Measurements from ENCODE around the gene DACH1.

The DACH1 gene

DNA sequence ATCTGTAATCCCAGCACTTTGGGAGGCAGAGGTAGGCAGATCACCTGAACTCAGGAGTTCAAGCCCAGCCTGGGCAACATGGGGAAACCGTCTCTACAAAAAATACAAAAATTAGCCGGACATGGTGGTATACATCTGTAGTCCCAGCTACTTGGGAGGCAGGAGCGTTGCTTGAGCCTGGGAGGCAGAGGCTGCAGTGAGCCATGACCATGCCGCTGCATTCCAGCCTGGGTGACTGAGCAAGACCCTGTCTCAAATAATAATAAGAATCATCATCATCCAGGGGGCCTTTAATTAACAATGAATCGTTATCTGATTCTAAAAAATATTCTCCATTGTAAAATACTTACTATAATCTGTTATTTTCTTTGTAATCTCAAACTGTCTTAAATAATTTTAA is 283.4 kb downstream of the DACH1 start:
- no peak for DNase-seq (ENCODE audit: low spot score)

- DNase-seq (ENCODE audit: low spot score) = no peak
These were observed 286.4 kb downstream of the DACH1 start for GRCh38 chr13:71580614-71581013.

DNA sequence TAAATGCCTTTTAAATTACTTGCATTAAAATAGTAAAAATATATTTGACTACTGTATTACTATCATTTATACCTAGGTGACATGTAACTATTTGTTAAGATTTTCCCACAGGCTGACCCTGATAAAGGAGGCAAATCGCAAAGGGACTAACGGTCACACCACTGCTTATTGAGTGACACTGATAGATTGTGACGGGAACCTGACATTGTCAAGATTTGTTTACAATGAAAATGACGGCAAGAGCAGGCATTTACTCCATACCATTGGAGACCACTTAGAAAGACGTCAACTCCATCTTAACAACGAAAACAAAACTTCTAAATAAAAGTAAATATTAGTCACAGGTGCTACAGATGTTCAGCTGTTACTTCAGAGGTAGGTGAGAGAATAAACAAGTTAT is 289.0 kb downstream of the DACH1 start:
- DNase-seq (ENCODE audit: low spot score) = no peak

DNA sequence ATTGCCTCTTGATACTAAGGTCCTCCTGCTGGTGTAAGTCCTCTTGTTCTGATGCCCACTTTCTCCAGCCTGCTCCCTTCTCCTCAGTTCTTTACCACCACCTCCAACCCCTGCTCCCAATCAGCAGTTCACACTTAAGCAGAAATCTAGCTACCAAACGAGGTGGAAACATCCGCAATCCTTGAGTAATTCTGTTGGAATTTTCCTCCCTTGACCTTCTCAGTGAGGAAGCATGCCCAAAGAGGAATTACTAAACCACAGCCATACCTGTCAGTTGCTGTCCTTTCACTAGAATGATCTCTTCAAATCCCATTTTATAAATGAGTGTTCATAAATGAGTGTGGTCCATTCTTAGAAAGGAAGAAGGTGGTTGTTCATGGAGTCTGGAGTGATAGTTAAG is 289.9 kb downstream of the DACH1 start:
- DNase-seq (ENCODE audit: low spot score) = peak; percentile 12

- no peak for DNase-seq (ENCODE audit: low spot score)
These were observed 290.4 kb downstream of the DACH1 start for GRCh38 chr13:71576571-71576970.

DNA sequence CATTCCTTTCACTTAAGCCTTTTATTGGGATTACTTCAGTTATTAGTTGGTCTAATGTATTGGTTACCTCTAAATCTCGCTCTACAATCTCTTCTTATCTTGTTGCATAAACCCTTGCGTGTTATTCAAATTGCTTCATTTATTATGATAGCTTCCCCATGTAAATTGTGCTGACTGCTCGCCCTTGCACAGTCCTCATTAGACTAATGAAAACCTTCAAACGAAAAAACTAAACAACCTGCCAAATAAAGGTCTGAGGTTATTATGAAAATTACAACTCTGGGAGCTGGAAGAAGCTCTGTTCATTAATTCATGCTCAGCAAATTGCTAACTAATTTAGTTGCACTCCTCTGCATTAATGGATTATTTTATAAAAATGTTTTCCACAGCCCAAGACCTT is 320.1 kb downstream of the DACH1 start:
- no peak for DNase-seq (ENCODE audit: low spot score)

DNA sequence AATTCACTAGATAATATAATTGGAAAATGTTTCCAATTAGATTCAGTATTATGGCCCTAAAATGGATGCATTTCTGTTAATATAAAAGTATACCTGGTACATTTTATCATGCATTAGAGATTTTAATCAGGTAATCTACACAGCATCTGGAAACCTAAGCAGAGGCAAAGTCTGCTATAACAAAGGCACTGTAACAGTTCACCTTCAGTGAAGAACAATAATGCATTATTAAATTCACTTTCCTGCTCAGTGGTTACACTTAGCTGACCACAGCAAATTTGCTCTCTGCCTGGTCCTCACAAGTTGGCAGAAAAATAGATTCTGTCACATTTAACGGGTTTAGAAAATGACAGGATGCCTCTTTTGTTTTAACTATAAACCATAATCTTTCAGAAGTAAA is 326.9 kb downstream of the DACH1 start:
- no peak for DNase-seq (ENCODE audit: low spot score)

- no peak for DNase-seq (ENCODE audit: low spot score)
These were observed 330.8 kb downstream of the DACH1 start for GRCh38 chr13:71536201-71536600.

DNA sequence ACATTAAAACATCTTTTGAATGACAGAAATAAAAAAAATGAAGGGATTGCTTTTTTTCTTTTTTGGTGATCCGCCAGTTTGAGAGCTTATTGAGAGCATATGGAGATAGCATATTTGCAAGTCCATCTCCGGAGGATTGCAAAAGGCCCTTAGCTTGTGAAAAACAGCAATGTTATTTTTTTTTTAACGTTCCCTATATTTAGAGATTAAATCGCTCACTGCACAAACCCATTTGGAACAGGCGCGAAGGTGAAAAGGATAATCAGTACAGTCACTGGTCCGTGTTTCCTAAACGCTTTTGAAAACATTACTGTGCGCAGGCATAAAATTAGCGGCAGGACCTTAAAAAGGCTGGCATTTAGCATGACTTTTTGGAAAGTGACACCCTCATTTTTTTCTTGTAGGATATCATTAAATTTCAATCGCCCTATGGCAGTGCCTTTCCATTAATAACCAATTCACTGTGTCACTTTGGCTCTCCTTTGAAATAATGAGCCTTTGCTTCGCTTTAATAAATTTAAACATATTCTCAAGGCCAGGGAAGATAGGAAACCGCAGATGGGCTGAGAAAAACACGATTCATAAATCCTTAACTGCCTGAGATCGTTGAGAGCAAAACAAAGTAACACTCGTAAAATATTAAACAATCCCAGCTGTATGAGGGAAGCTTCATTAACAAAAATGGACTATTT is 342.2 kb downstream of the DACH1 start:
- DNase-seq (ENCODE audit: low spot score) = no peak

DNA sequence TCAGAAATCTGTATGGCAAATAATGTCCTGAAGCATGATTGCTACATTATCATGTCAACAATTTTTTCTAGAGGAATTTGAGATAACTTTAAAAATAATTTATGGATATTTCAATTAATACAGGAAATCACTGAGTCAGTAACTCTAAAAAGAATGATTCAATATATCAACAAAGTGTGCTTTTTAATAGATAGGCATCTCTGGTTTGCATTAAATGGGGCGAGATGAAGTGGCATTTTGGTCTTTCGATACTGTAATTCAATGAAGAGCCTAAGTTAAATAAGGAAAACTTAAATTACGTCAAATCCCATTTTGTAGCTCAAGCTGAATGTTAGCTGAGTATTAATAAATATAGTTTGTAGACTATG is 342.8 kb downstream of the DACH1 start:
- no peak for DNase-seq (ENCODE audit: low spot score)

- DNase-seq (ENCODE audit: low spot score) = no peak
These were observed 344.0 kb downstream of the DACH1 start for GRCh38 chr13:71522941-71523526.

- DNase-seq (ENCODE audit: low spot score) = peak; percentile 18
These were observed 350.0 kb downstream of the DACH1 start for GRCh38 chr13:71517004-71517403.

DNA sequence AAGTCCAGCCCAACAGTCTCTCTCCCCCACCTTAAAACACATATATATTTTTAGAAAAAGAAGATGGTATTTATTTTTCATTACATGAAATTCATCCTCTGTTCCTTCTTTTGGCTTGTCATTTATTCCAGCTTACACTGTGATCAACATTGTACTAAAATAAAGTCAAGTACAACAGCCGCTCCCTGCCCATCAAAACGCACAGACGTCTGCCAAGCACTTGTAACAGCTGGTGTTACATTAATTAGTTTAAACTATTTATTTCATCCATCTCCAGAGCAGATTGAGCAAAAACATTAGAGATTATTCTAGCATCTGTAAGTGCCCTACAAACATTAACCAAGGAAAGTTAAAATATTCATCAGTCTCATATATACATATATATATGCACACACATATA is 350.5 kb downstream of the DACH1 start:
- no peak for DNase-seq (ENCODE audit: low spot score)

DNA sequence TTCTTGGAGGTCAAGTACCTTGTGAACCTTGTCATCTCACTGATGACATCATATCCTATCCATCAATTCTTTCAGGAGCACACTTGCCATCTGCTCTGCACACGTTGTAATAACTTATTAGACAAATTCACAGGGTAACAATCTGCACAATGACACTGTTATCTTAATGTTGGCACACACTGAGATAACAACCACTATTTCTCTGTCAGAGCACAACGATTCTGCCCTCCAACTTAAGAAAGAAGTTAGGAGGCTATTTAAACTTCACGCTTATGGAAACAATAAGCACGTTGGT is 351.3 kb downstream of the DACH1 start:
- DNase-seq (ENCODE audit: low spot score) = no peak

DNA sequence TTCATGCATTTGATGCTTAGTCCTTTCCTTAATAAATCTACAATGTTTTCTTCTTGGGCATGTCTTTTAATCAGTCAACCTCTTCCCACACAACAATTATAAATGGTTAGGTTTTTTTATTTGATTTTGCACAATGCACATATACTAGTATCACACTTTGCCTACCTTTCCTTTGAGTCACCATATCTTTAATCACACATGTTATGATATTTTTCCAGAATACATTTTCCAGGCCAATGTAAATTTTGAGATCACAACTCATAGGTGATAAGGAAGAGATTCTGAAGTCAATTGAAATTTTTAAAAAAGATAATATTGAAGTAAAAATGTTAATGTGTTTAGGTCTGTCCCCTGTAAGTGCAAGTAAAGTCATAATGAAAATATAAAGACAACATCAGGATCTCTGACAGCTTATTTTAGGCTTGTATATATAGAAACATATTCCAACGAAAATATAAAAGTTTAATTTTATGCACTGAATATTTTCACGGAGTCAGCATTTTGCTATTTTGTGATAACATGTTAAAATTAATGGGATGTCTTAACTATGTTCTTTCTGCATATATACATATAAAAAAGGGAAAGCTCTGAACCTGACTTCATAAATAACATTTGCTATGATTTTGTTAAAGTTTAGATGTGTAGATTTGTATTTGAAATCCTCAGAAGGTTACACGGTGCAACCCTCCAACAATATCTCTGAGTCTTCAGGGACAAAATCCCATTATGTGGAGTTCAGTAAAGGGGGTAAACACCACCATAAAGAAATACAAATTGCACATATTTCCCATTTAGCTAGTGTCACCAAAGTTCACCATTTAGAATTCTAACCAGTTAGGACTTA is 351.9 kb downstream of the DACH1 start:
- no peak for DNase-seq (ENCODE audit: low spot score)

- DNase-seq (ENCODE audit: low spot score) = no peak
These were observed 353.5 kb downstream of the DACH1 start for GRCh38 chr13:71513411-71514033.

DNA sequence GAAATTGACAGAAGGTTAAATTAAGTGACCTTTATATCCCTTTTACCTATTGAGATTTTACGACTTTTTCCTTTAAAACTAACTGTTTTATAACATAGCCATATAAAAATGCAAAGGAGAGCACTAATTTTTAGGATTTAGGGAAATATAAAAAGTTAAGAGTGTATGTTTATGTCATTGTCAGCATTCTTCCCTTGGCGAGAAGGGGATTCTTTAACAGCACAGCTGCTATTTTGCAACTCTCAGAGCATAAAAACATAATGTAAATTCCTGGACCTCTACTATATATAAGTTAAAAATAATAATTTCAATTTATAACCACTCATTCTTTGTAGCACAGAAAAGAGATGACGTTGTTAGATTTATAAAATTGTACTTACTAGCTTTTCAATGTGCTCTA is 363.2 kb downstream of the DACH1 start:
- DNase-seq (ENCODE audit: low spot score) = no peak

- DNase-seq (ENCODE audit: low spot score) = no peak
These were observed 367.0 kb downstream of the DACH1 start for GRCh38 chr13:71499944-71500514.

- no peak for DNase-seq (ENCODE audit: low spot score)
These were observed 367.8 kb downstream of the DACH1 start for GRCh38 chr13:71499235-71499634.

DNA sequence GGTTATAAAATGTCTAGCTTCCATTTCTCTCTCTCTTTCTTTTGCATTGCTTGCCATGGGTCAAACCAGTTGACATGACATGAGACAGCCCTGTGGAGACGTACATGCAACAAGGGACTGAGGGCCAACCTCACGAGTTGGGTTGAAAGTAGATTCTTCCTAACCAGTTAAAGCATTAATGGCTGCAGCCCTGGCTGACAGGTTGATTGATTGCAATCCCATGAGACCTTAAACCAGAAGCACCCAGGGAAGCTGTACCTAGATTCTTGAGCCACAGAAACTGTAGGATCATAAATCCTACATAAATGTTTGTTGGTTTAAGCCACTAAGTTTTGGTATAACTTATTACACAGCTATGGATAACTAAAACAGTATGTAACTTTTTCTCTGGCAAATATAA is 373.8 kb downstream of the DACH1 start:
- DNase-seq (ENCODE audit: low spot score) = no peak

GRCh38 chr13:71492346-71492871 is 374.6 kb downstream of the DACH1 start:
- DNase-seq (ENCODE audit: low spot score) = no peak

GRCh38 chr13:71491010-71491409 is 376.0 kb downstream of the DACH1 start:
- no peak for DNase-seq (ENCODE audit: low spot score)

GRCh38 chr13:71489041-71489440 is 378.0 kb downstream of the DACH1 start:
- no peak for DNase-seq (ENCODE audit: low spot score)
